Common myeloid progenitor, CD34-positive (primary cell): ENCODE results near the gene ZNF57. TPM values are rescaled to one million over a fixed set of nuclear protein-coding genes. Genes with fewer than 3 reads are reported as not detected.

ENCODE experiments used
- CTCF ChIA-PET: fragments of 350-600 bp; sonication (Branson Sonifier 250); formaldehyde crosslinking; loops from one replicate; lab custom pipeline; 2021; ENCODE audit warnings: antibody characterized with exemption; lab: Charles Lee
- POLR2A ChIA-PET: fragments of 350-600 bp; sonication (Branson Sonifier 250); formaldehyde crosslinking; loops from one replicate; lab custom pipeline; 2021; ENCODE audit warnings: antibody characterized with exemption; lab: Charles Lee
- DNase-seq, 3 donors: peaks; one replicate each; pipeline versions ENCODE4 v3.0.0 to v3.0.0-alpha.2; 2013
- H3K27ac ChIP-seq, 2 experiments: 1 replicate in 1 of 2; 2 replicates in 1 of 2; pipeline ENCODE4 v1.7.0; 2013; ENCODE audit warnings: inconsistent platforms in 2 of 2, low read length in 2 of 2, mild to moderate bottlenecking in 2 of 2, low read depth in 1 of 2, moderate library complexity in 1 of 2; ENCODE audit not compliant: severe bottlenecking in 2 of 2, insufficient read depth in 1 of 2, poor library complexity in 1 of 2
- H3K27me3 ChIP-seq, 5 experiments: replicated peaks in 2 of 5; 1 replicate in 3 of 5; 2 replicates in 2 of 5; pipeline versions ENCODE4 v1.6.1 to v1.7.0; 2013; ENCODE audit warnings: low read length in 4 of 5, mild to moderate bottlenecking in 2 of 5, moderate library complexity in 2 of 5, inconsistent platforms in 1 of 5; ENCODE audit not compliant: insufficient read depth in 5 of 5, control insufficient read depth in 4 of 5
- H3K36me3 ChIP-seq, 4 experiments: 1 replicate in 2 of 4; 2 replicates in 2 of 4; pipeline versions ENCODE4 v1.6.1 to v1.7.0; 2013; ENCODE audit warnings: low read length in 3 of 4, control low read depth in 1 of 4, mild to moderate bottlenecking in 1 of 4; ENCODE audit not compliant: control insufficient read depth in 4 of 4, insufficient read depth in 4 of 4
- H3K4me1 ChIP-seq, 4 experiments: 1 replicate in 3 of 4; 2 replicates in 1 of 4; pipeline versions ENCODE4 v1.6.1 to v1.7.1; 2013; ENCODE audit warnings: low read length in 3 of 4, mild to moderate bottlenecking in 3 of 4, control low read depth in 1 of 4, inconsistent platforms in 1 of 4, moderate library complexity in 1 of 4; ENCODE audit not compliant: control insufficient read depth in 4 of 4, insufficient read depth in 4 of 4; ENCODE audit errors: control extremely low read depth in 1 of 4
- H3K4me3 ChIP-seq, 7 experiments: 1 replicate in 4 of 7; 2 replicates in 3 of 7; pipeline versions ENCODE4 v1.5.1 to v1.7.0; 2013; ENCODE audit warnings: mild to moderate bottlenecking in 7 of 7, low read length in 6 of 7, moderate library complexity in 6 of 7, inconsistent platforms in 2 of 7, low read depth in 2 of 7, control low read depth in 1 of 7; ENCODE audit not compliant: insufficient read depth in 4 of 7, control insufficient read depth in 1 of 7; ENCODE audit errors: extremely low read depth in 1 of 7
- H3K9me3 ChIP-seq, 5 experiments: 1 replicate in 4 of 5; 2 replicates in 1 of 5; pipeline versions ENCODE4 v1.6.1 to v1.7.1; 2013; ENCODE audit warnings: low read length in 4 of 5, mild to moderate bottlenecking in 2 of 5, inconsistent platforms in 1 of 5, low read depth in 1 of 5, moderate library complexity in 1 of 5; ENCODE audit not compliant: control insufficient read depth in 4 of 5, insufficient read depth in 2 of 5; ENCODE audit errors: control extremely low read depth in 1 of 5
- WGBS: methylation state at CpG from one replicate; pipeline ENCODE4 v1.1.5; 2013; ENCODE audit not compliant: insufficient coverage; 5-methylcytosine and 5-hydroxymethylcytosine counted together
- polyA plus RNA-seq: library from polyadenylated mRNA; unstranded; fragments of 120-200 nt; gene quantifications from one replicate; pipeline ENCODE4 v1.2.1, GENCODE V29; 2013

ZNF57 gene
- polyA plus RNA-seq: 4.0 TPM

- CTCF ChIA-PET: interaction anchor here (0.8 to 1.4 kb wide), 2 partner anchors 12 to 13 kb away, joined by 3 read pairs; no protein-coding TSS in a partner anchor
- WGBS: under 1% methylated on average over 83 of the region's 100 CpGs
Measured at GRCh38 chr19:2900296-2901252, at the start of gene ZNF57. TSS of gene ZNF57 (plus strand) at chr19:2900928. CDS start at chr19:2901046, 118 bp downstream.

GRCh38 chr19:2852598-2852997 is 48.1 kb upstream of the ZNF57 start:
- Histone ChIP-seq H3K4me3 (no peak overlapping the region), H3K27ac (no peak overlapping the region), H3K4me1 (no peaks in the 10 kb centered on the region), H3K36me3 (peaks cover 21 to 70% (median 51%) of the 10 kb centered on the region in 4 experiments), H3K9me3 (peaks cover 16 to 85% (median 54%) of the 10 kb centered on the region in 5 experiments), H3K27me3 (no peaks in the 10 kb centered on the region)
- peak in 2 of 3 donors; percentile 27 to 58 for DNase-seq
- ChIA-PET CTCF (no interaction called here), POLR2A (no interaction called here)
- 98% methylated on average over 8 of the region's 10 CpGs for WGBS

More at GRCh38 chr19:2900296-2901252, at the start of gene ZNF57:
- Histone ChIP-seq H3K9me3 (peaks cover 0 to 14% (median 7%) of the 10 kb centered on the region in 5 experiments), H3K27ac (peak within 1 kb of the TSS in 1 of 2 experiments; percentile 70), H3K36me3 (peaks cover 0 to 2% (median 0%) of the 10 kb centered on the region in 4 experiments), H3K4me1 (peaks cover 0 to 13% (median 8%) of the 10 kb centered on the region in 4 experiments), H3K27me3 (no peaks in the 10 kb centered on the region), H3K4me3 (peak within 1 kb of the TSS; percentile 2 to 85 (median 76))
- peak; percentile 99 for DNase-seq
- POLR2A ChIA-PET: interaction anchor here (0.7 to 1.0 kb wide), 4 partner anchors 23 to 60 kb away, joined by 3 to 5 read pairs (median 3); partner anchors contain the start of genes ZNF555 and ZNF77

- CTCF ChIA-PET: no interaction called here
- 97% methylated on average over 10 of the region's 11 CpGs for WGBS
Measured at GRCh38 chr19:2853015-2853606, 47.6 kb upstream of the ZNF57 start.

GRCh38 chr19:2854849-2855248 is 45.9 kb upstream of the ZNF57 start:
- H3K4me1 ChIP-seq: no peaks in the 10 kb centered on the region
- WGBS: 100% methylated on average over 1 of the region's 3 CpGs
- H3K4me3 ChIP-seq: no peak overlapping the region
- peaks cover 19 to 64% (median 48%) of the 10 kb centered on the region in 4 experiments for H3K36me3 ChIP-seq
- POLR2A ChIA-PET: interaction anchor here (0.8 kb wide), 1 partner anchor 14 kb away, joined by 3 read pairs; the partner anchor contains the start of gene ZNF555
- DNase-seq: no peak
- no peak overlapping the region for H3K27ac ChIP-seq
- CTCF ChIA-PET: interaction anchor here (0.5 to 1.0 kb wide), 2 partner anchors 17 to 116 kb away, joined by 3 read pairs; no protein-coding TSS in a partner anchor
- peaks cover 12 to 92% (median 60%) of the 10 kb centered on the region in 5 experiments for H3K9me3 ChIP-seq
- H3K27me3 ChIP-seq: no peaks in the 10 kb centered on the region

More at GRCh38 chr19:2853015-2853606, 47.6 kb upstream of the ZNF57 start:
- DNase-seq: peak in 1 of 3 donors; percentile 49
- no peaks in the 10 kb centered on the region for H3K27me3 ChIP-seq
- peaks cover 16 to 87% (median 58%) of the 10 kb centered on the region in 5 experiments for H3K9me3 ChIP-seq
- POLR2A ChIA-PET: no interaction called here
- no peak overlapping the region for H3K27ac ChIP-seq
- H3K4me1 ChIP-seq: no peaks in the 10 kb centered on the region
- H3K4me3 ChIP-seq: peak overlapping the region in 1 of 7 experiments; percentile 28
- peaks cover 21 to 68% (median 49%) of the 10 kb centered on the region in 4 experiments for H3K36me3 ChIP-seq

- no peak overlapping the region for H3K27ac ChIP-seq
- no peaks in the 10 kb centered on the region for H3K4me1 ChIP-seq
- CTCF ChIA-PET: no interaction called here
- peaks cover 17 to 47% (median 34%) of the 10 kb centered on the region in 4 experiments for H3K36me3 ChIP-seq
- no peak for DNase-seq
- 96% methylated on average over 5 of the region's 5 CpGs for WGBS
- H3K4me3 ChIP-seq: peak overlapping the region in 1 of 7 experiments; percentile 21
- POLR2A ChIA-PET: no interaction called here
- peaks cover 12 to 81% (median 57%) of the 10 kb centered on the region in 5 experiments for H3K9me3 ChIP-seq
- H3K27me3 ChIP-seq: no peaks in the 10 kb centered on the region
Measured at GRCh38 chr19:2856457-2857050, 44.2 kb upstream of the ZNF57 start.

- Histone ChIP-seq H3K4me1 (no peaks in the 10 kb centered on the region), H3K36me3 (peaks cover 2 to 24% (median 11%) of the 10 kb centered on the region in 4 experiments), H3K4me3 (no peak overlapping the region), H3K27me3 (no peaks in the 10 kb centered on the region), H3K9me3 (peaks cover 0 to 63% (median 37%) of the 10 kb centered on the region in 5 experiments), H3K27ac (no peak overlapping the region)
- CTCF ChIA-PET: no interaction called here
- 84% methylated on average over 26 of the region's 27 CpGs for WGBS
- POLR2A ChIA-PET: no interaction called here
- DNase-seq: no peak
Measured at GRCh38 chr19:2858864-2859263, 41.9 kb upstream of the ZNF57 start.
